Subcutaneous adipose tissue (tissue), 4 donors: Measurements from ENCODE around the gene GAST. TPM values are rescaled to one million over a fixed set of nuclear protein-coding genes. Genes with fewer than 3 reads are reported as not detected.

Experiments
- total RNA-seq, 4 donors: library from RNA; depleted of rRNA; stranded (reverse); fragments of >200 nt; gene quantifications; one replicate each; pipeline ENCODE4 v1.1.0, GENCODE V29; 2016
- TF ChIP-seq, protein P1 (sequence below): fragments of 450-650 bp; IDR thresholded peaks from one replicate; pipeline ENCODE4 v1.5.1; 2016; ENCODE audit warnings: low read depth, mild to moderate bottlenecking, control low read depth, antibody characterized with exemption, moderate library complexity

Gene GAST
- total RNA-seq, 4 donors from 2014 or later = not detected

DNA sequence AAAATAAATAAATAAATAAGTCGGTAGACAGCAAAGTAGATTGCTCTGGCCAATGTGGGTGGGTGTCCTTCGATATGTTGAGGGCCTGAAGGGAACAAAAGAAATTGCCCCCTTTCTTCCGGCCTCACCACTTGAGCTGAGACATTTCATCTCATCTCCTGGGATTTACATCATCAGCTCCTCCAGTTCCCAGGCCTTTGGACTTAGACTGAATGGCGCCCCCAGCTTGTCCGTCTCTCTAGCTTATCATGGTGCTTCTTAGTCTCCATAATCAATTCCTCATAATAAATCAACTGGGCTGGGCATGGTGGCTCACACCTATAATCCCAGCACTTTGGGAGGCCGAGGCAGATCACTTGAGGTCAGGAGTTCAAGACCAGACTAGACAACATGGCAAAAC is 36.1 kb downstream of the GAST start:
- TF ChIP-seq, protein P1, sequence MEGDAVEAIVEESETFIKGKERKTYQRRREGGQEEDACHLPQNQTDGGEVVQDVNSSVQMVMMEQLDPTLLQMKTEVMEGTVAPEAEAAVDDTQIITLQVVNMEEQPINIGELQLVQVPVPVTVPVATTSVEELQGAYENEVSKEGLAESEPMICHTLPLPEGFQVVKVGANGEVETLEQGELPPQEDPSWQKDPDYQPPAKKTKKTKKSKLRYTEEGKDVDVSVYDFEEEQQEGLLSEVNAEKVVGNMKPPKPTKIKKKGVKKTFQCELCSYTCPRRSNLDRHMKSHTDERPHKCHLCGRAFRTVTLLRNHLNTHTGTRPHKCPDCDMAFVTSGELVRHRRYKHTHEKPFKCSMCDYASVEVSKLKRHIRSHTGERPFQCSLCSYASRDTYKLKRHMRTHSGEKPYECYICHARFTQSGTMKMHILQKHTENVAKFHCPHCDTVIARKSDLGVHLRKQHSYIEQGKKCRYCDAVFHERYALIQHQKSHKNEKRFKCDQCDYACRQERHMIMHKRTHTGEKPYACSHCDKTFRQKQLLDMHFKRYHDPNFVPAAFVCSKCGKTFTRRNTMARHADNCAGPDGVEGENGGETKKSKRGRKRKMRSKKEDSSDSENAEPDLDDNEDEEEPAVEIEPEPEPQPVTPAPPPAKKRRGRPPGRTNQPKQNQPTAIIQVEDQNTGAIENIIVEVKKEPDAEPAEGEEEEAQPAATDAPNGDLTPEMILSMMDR = no peak

DNA sequence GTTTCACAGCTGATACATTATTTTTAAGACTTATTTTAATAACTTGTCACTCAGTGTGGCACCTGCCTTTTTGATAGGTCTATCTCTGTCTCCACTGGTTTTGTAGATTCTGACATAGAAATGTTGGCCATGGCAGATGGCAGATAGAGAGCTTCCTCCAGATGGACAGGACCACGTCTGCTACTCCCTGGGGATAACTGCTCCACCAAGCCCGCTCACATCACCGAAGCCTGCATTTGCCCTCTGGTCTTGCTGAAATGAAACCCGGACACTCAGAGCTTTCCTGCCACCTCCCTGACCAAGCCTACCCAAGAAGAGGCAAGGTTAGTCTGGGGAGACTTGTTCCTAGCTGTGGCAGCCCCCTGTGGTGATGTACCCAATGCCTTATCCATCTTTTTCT is 38.7 kb downstream of the GAST start:
- TF ChIP-seq, protein P1 = no peak

DNA sequence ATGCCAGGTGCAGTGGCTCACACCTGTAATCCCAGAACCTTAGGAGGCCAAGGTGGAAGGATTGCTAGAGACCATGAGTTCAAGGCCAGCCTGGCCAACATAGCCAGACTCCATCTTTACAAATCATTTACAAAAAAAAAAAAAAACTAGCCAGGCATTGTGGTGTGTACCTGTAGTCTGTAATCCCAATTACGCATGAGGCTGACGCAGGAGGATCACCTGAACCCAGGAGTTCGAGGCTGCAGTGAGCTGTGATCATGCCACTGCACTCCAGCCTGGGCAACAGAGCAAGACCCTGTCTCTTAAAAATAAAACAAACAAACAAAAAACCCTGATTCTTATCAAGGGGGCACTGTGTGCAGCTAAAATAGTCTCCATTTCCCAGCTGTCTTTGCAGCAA is 39.2 kb downstream of the GAST start:
- TF ChIP-seq, protein P1 = no peak

DNA sequence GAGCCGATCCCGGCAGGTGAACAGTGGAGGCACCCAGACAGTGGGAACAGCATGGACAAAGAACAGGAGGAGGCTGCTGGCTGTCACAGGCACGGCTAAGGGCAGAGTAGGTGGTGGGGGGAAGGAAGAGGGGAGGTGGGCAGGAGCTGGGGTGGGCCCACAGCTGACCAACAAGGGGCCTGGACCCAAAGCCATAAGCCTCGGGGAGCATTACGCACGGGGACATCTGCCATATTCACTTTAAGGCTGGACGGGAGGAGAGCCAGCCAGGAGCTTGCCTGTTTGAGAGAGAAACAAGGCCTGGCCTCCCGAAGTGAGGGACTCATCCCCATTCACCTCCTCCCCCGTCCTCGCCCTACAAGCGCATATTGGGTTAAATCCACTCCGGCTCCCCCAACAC is 41.9 kb downstream of the GAST start:
- TF ChIP-seq, protein P1 = no peak

DNA sequence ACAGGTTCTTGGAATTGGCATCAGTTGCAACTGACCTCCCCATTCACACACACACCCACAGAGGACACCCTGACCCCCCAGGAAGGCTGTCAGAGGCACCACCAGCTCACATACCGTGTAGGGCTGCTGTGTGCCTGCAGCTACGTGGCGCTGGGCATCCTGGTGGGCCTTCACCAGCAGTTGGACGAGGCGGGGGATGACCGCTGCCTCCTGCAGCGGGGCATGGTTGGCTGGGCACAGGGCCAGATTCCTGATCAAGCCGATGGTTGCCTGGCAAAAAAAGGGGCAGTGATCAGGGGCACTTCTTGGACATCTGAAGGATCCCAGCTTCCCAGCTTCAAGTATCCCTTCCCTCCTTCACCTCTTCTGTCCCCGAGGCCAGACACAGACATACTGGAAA is 46.5 kb downstream of the GAST start:
- TF ChIP-seq, protein P1 = no peak

DNA sequence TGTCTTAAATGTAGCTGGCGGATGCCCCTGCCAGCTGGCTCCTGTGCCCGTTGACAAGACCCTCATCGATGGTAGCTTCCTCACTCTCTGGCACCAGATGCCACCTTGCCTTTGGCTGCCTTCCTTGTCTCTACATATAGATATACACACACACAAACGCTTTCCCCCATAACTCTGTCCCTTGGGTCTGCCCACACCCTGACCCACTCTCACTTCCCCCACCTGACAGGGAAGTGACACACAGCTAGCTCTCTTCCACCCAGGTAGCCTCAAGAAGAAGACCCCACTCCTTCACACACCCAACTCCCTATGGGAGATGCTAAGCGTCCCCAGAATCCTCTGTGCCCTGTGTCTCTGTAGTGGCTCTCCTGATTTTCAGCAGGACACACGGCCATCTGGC is 48.7 kb downstream of the GAST start:
- TF ChIP-seq, protein P1 = no peak

DNA sequence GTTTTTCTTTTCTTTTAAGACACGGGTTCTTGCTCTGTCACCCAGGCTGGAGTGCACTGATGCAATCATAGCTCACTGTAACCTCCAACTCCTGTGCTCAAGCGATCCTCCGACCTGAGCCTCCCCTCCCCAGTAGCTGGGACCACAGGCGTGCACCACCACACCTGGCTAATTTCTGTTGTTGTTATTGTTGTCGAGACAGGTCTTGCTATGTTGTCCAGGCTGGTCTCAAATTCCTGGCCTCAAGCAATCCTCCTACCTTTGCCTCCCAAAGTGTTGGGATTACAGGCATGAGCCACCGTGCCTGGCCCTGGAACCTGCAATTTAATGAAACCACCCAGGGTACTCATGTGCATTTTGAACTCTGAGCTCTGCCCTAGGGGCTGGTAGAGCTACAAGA is 50.3 kb downstream of the GAST start:
- TF ChIP-seq, protein P1 = no peak

DNA sequence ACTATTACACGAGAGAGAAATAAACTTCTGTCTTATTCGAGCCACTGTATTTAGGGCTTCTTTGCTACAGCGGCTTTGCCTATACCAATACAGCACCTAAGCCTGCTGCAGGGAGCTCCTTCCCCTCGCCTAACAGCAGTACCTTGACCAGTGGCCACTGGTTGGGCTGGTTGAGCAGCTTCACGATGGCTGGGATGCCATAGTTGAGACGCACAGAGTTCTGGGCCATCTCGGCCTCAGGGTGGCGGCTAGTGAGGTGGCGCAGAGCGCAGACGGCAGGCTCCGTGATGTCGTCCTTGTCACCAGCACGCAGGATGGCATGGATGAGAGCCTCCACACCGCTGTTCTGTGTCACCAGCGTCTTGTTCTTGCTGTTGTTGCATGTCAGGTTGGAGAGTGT is 50.7 kb downstream of the GAST start:
- TF ChIP-seq, protein P1 = no peak
